T follicular helper cell (primary cell): ENCODE measurements around the gene DPF3.

Experiments used
- DNase-seq: peaks from one replicate; pipeline ENCODE4 v3.0.0-alpha.2; 2020; ENCODE audit warnings: low read depth

The DPF3 gene

GRCh38 chr14:72680853-72681640 is 212.9 kb downstream of the DPF3 start:
- no peak for DNase-seq

- no peak for DNase-seq
Measured at GRCh38 chr14:72679536-72680151, 214.3 kb downstream of the DPF3 start.

- DNase-seq: no peak
Measured at GRCh38 chr14:72679141-72679535, 214.8 kb downstream of the DPF3 start.

GRCh38 chr14:72678356-72678755 is 215.5 kb downstream of the DPF3 start:
- no peak for DNase-seq

GRCh38 chr14:72677664-72678063 is 216.2 kb downstream of the DPF3 start:
- no peak for DNase-seq

GRCh38 chr14:72675126-72675525 is 218.8 kb downstream of the DPF3 start:
- DNase-seq: no peak

GRCh38 chr14:72673179-72673578 is 220.7 kb downstream of the DPF3 start:
- DNase-seq: no peak

- DNase-seq: no peak
Measured at GRCh38 chr14:72666610-72667009, 227.3 kb downstream of the DPF3 start.

GRCh38 chr14:72665259-72665658 is 228.6 kb downstream of the DPF3 start:
- no peak for DNase-seq

- DNase-seq: no peak
Measured at GRCh38 chr14:72664651-72665050, 229.2 kb downstream of the DPF3 start.

GRCh38 chr14:72663956-72664650 is 229.8 kb downstream of the DPF3 start:
- no peak for DNase-seq

- DNase-seq: no peak
Measured at GRCh38 chr14:72663076-72663487, 230.8 kb downstream of the DPF3 start.

- no peak for DNase-seq
Measured at GRCh38 chr14:72662214-72662613, 231.7 kb downstream of the DPF3 start.

- DNase-seq: no peak
Measured at GRCh38 chr14:72657214-72657921, 236.5 kb downstream of the DPF3 start.

- no peak for DNase-seq
Measured at GRCh38 chr14:72653026-72653425, 240.9 kb downstream of the DPF3 start.

GRCh38 chr14:72652179-72652578 is 241.7 kb downstream of the DPF3 start:
- no peak for DNase-seq

GRCh38 chr14:72651714-72652113 is 242.2 kb downstream of the DPF3 start:
- no peak for DNase-seq

- no peak for DNase-seq
Measured at GRCh38 chr14:72651081-72651480, 242.8 kb downstream of the DPF3 start.

GRCh38 chr14:72649603-72650227 is 244.2 kb downstream of the DPF3 start:
- no peak for DNase-seq

- no peak for DNase-seq
Measured at GRCh38 chr14:72647782-72648181, 246.1 kb downstream of the DPF3 start.

- DNase-seq: no peak
Measured at GRCh38 chr14:72646861-72647528, 246.9 kb downstream of the DPF3 start.
